Activated T-cell treated with anti-CD3 and anti-CD28 coated beads, Interleukin-2, amount 50 U/mL, for 4 hours (primary cell): ENCODE measurements around the gene KCTD1. TPM values are rescaled to one million over a fixed set of nuclear protein-coding genes. Genes with fewer than 3 reads are reported as not detected.

Experiments used
- ATAC-seq, 2 donors: fragments of 200-7000 bp; cut with Tn5 transposase; one replicate each; pipeline ENCODE4 v1.10.0; 2021
- DNase-seq: peaks from one replicate; pipeline ENCODE4 v3.0.0-alpha.2; 2020
- H3K27me3 Mint-ChIP-seq: one replicate; pipeline ENCODE4 v1.8.0; 2021; ENCODE audit warnings: low read depth, mixed read lengths
- H3K36me3 Mint-ChIP-seq: one replicate; pipeline ENCODE4 v1.8.0; 2022; ENCODE audit warnings: mixed read lengths; ENCODE audit not compliant: insufficient read depth
- H3K4me1 Mint-ChIP-seq: one replicate; pipeline ENCODE4 v1.8.0; 2021; ENCODE audit warnings: low read depth, mixed read lengths
- H3K4me3 Mint-ChIP-seq: one replicate; pipeline ENCODE4 v1.8.0; 2021; ENCODE audit warnings: mild to moderate bottlenecking, moderate library complexity, mixed read lengths
- H3K9me3 Mint-ChIP-seq: one replicate; pipeline ENCODE4 v1.8.0; 2021; ENCODE audit warnings: mixed read lengths
- total RNA-seq, 3 donors: library from RNA; stranded (reverse); gene quantifications; one replicate each; pipeline ENCODE4 v1.2.1, GENCODE V29; 2021

Gene KCTD1
- total RNA-seq, 3 donors from 2014 or later: 2.6 to 3.7 (median 3.3) TPM

DNA sequence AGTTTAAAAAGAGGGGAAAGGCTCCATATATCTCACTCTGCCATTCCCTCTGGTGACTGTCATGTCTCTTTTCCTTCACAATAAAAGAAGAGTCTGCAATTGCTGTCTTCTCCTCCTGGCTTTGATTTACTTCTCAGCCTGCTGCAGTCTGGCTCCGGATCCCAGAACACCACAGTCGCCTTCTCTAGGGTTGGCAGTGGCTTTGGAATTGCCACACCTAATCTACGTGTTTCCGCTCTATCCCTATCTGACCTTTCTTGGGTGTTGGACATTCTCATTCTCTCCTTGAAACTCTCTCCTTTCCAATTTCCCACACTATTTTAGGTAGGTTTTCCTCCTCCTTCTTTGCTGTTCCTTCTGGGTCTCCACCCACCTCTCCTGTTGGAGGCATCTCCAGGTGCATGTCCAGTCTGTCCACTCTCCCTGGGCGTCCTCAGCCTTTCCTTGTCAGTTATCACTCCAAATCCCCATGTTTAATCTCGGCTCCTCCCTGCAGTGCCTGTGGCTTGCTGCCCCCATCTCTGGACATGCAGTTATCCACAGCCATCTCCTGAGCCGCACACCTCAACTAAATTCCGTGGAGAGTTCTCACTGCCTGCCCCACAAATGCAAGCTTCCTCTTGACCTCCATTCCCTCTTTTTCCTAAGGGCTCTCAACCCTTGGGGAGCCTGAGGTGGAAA lies 112.8 kb downstream of the KCTD1 start:
- H3K27me3 Mint-ChIP-seq: peaks cover 15% of the 10 kb centered on the region
- DNase-seq: no peak
- no peak for ATAC-seq
- H3K4me3 Mint-ChIP-seq: no peak overlapping the region
- H3K36me3 Mint-ChIP-seq: no peaks in the 10 kb centered on the region
- no peaks in the 10 kb centered on the region for H3K9me3 Mint-ChIP-seq
- H3K4me1 Mint-ChIP-seq: no peaks in the 10 kb centered on the region

DNA sequence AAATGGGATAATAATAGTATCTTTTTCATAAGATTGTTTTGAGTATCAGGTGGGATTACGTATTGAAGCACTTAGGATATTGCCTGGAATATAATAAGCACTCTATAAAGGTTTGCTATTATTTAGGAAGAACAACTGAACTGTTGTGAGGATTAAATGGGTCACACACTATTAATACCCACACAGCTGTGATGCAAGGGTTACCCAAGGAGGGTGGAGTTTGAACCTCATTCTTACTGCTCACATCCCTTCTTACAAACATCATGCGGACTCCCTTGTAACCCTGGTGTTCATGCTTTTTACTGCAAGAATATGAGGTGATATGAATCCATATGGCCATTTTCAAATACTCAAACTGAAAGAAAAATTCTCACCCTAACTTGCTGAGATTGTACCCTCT lies 113.5 kb downstream of the KCTD1 start:
- peaks cover 15% of the 10 kb centered on the region for H3K27me3 Mint-ChIP-seq
- H3K9me3 Mint-ChIP-seq: no peaks in the 10 kb centered on the region
- no peak for DNase-seq
- H3K4me1 Mint-ChIP-seq: no peaks in the 10 kb centered on the region
- ATAC-seq: no peak
- no peak overlapping the region for H3K4me3 Mint-ChIP-seq
- H3K36me3 Mint-ChIP-seq: no peaks in the 10 kb centered on the region

DNA sequence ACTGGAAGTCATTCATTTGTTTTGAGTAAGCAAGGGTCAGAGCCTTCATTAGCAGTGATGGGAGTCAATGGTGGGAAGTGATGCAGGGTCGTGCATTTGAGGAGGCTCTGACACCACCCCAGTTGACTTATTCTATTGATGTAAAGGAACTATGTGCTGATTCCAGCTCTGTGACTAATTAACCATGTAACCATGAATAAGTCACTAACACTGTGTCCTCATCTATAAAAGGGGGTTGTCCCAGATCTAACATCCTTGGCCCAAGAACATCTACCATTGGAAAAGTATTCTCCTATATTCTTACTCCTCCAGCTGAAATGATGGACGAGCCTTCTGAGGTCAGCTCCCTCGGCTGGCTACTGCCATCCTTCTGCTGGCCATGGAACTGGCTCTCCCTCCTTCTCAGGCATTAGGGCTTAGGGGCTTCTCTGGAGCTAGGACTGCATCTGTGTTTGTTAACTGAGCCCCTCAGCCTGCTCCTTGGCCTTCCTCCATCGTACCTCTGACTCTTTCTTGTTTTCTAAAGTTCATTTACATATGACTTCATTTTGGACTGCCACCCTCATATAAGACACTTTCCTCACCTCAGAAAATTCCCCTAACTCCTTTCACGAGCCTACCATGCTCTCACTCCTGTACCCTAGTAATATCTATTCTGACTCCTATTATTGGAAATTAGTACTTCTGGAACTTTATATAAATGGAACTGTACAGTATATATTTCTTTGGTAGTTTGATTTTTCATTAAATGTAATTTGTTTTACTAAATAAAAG lies 115.5 kb downstream of the KCTD1 start:
- ATAC-seq (no peak), DNase-seq (no peak)
- Mint-ChIP-seq H3K36me3 (no peaks in the 10 kb centered on the region), H3K4me1 (no peaks in the 10 kb centered on the region), H3K9me3 (no peaks in the 10 kb centered on the region), H3K27me3 (peaks cover 5% of the 10 kb centered on the region), H3K4me3 (no peak overlapping the region)

DNA sequence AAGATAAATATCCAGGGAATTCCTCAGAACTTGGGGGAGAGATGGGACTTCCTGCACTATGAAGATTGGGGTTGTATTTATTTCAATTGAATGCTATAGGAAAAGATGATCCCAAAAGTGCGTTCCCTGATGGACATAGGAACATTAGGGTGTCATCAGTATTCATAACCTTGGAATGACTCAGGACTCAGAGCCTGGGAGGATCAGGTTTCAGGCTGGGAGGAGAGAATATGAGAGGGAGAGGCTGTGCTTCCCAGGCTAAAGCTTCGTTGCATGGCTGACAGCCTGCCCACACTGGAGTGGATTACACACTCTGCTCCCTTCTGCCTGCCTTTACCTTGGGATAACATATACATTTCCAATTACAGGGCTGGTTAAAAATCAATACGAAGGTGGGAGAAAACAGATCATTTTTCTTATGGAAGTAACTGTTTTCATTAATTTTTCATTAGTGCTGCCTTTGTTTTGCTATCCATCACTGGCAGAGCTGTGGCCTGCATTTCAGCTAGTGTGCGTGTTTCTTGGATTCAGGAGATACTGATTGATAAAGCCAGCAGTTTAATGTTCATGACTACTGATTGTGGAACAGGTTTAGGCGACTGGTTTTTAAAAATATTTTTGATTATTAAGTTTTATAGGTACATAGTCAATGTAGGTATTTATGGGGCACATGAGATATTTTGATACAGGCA lies 118.7 kb downstream of the KCTD1 start:
- Mint-ChIP-seq H3K4me1 (no peaks in the 10 kb centered on the region), H3K36me3 (no peaks in the 10 kb centered on the region), H3K4me3 (no peak overlapping the region), H3K27me3 (peaks cover 3% of the 10 kb centered on the region), H3K9me3 (no peaks in the 10 kb centered on the region)
- DNase-seq (no peak), ATAC-seq (no peak)

DNA sequence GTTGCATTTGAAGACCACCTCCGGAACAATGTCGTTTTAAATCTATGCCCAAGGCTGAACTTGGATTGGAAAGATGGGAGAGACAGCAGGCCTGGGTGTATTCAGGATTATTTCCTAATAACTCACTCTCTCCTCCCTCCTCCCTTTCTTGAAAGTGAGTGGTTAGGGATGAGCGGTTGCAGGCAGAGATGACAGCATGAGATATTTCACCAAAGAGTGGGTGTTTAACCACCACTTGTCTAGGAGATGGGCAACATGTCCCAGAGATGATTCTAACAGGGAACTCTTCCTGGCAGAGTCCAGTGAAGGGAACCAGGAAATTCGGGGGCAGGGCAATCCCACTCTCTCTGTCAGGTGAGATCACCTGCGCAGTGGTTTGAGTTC lies 123.2 kb downstream of the KCTD1 start:
- ATAC-seq (no peak), DNase-seq (no peak)
- Mint-ChIP-seq H3K4me1 (no peaks in the 10 kb centered on the region), H3K9me3 (no peaks in the 10 kb centered on the region), H3K27me3 (no peaks in the 10 kb centered on the region), H3K4me3 (no peak overlapping the region), H3K36me3 (no peaks in the 10 kb centered on the region)

DNA sequence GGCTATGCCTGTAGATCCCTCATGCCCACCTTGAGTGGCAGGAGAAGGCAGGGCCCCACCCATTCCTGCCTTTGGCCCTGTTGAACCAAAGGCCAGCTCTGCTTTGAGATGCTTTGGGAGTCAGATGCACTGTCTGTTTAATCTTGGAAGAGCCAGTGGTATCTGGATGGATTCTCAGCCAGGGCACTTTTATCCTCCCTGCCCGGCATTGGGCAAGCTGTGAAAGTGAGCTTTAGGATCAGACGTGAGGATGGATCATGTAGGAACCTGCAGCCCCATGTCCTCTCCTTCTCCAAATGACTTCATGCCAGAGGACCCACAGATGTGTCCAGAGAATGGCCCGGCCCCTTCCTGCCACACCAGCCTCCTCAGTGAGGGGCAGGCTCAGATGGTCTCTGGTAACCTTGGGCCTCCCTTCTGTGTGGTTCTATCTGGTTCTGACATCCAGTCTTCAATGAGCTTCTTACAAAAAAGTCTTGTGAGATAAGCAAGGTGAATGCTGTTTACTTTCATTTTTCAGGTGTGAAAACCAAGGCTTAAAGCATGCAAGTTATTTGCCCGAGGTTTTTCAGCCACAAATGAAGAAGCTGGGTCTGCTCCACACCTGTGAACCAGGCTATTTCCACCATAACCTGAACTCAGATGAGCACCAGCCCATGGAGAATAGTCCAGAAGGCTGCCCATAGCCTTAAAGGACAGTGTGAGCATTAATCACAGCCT lies 123.8 kb downstream of the KCTD1 start:
- ATAC-seq (no peak), DNase-seq (no peak)
- no peak overlapping the region for H3K4me3 Mint-ChIP-seq
- no peaks in the 10 kb centered on the region for H3K27me3 Mint-ChIP-seq
- no peaks in the 10 kb centered on the region for H3K9me3 Mint-ChIP-seq
- no peaks in the 10 kb centered on the region for H3K36me3 Mint-ChIP-seq
- no peaks in the 10 kb centered on the region for H3K4me1 Mint-ChIP-seq

DNA sequence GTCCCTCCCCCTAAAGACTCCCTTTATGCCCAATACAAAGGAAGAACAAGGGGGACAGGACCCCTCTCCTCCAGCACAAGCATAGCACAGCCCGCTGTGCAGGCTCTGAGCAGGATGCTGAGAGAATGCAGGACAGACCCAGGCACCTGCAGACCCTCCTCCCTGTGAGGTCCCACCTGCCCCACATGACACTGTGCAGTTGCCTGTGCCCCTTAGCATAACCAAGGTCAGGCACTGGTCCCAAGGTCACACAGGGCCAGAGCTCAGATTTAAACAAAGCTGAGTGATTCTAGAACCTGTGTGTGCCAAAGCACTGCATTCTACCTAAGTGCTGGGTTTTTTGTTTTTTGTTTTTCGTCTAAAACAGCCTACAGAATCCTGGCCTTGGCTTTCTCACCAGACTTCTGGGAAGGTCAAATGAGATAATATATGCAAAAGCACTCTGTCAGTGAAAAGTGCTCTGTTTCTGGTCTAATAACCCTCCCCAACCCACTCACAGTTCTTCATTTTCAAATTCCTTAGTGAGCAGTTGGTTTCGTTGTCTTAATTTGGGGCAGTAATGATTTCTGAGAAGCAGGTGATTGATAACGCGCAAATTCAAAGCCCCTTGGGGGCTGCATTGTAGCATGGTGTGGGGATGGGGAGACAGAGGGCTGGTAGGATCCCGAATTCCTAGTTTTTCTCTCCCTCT lies 125.7 kb downstream of the KCTD1 start:
- ATAC-seq: no peak
- Mint-ChIP-seq H3K4me1 (no peaks in the 10 kb centered on the region), H3K4me3 (no peak overlapping the region)

DNA sequence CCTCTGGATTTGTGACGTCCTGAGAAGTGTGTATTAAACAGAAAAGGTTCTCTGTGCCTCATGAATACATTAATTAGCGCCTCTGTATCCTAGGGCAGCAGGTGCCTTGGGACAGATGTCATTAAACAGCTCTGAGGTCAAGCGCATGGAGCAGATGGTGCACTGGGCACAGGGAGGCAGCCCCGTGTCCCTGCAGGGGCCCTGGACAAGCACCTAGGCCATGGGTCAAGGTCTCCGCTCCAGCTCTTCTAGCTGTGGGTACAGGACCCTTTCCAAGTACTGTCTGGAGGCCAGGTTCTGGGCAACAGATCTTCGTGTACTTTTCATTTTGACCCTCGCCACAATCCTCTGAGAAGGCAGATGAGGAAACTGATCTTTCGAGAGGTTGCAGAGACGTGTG lies 126.4 kb downstream of the KCTD1 start:
- no peak for ATAC-seq
- DNase-seq: no peak
- H3K4me1 Mint-ChIP-seq: no peaks in the 10 kb centered on the region
- no peaks in the 10 kb centered on the region for H3K36me3 Mint-ChIP-seq
- H3K4me3 Mint-ChIP-seq: no peak overlapping the region
- H3K27me3 Mint-ChIP-seq: no peaks in the 10 kb centered on the region
- no peaks in the 10 kb centered on the region for H3K9me3 Mint-ChIP-seq

More for the DNA sequence above, 125.7 kb downstream of the KCTD1 start:
- Mint-ChIP-seq H3K9me3 (no peaks in the 10 kb centered on the region), H3K27me3 (no peaks in the 10 kb centered on the region), H3K36me3 (no peaks in the 10 kb centered on the region)
- no peak for DNase-seq

DNA sequence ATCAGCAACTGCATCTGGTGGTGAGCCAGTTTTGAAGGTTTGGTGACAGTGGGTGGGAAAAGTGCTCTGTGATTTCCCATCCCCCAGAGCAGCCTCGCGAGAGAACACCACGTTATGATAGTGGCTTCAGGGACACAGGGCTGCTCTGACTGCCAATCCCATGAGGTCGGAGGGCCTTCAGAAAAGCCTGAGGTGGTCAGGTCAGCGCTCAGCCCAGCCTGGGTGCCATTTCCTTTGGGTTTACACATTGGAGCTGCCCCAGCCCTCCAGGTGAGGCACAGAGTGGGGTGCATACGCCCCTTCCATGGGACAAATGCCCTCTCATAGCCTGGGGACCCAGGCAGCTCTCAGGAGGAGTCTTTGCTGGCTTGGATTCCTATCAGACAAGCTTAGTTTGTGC lies 126.8 kb downstream of the KCTD1 start:
- no peaks in the 10 kb centered on the region for H3K36me3 Mint-ChIP-seq
- no peak for ATAC-seq
- DNase-seq: no peak
- H3K27me3 Mint-ChIP-seq: no peaks in the 10 kb centered on the region
- H3K4me3 Mint-ChIP-seq: no peak overlapping the region
- H3K4me1 Mint-ChIP-seq: no peaks in the 10 kb centered on the region
- H3K9me3 Mint-ChIP-seq: no peaks in the 10 kb centered on the region

DNA sequence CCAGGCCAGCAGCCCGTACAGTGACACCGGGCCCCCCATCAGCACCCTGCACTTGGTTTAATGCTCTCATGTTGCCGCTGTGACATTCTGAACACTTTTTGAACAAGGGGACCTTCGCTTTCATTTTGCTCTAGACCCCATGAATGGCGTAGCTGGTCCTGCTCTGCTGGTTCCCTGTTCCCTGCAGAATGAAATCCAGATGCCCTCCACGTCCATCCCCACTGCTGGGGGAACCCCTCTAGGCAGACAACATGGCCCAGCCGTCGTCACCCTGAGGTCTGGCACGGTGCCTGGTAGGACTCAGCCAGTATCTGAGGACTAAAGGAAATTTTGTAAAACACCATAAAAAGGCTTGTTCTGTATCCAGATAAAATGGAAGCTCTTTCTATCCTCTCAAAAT lies 128.6 kb downstream of the KCTD1 start:
- Mint-ChIP-seq H3K4me1 (no peaks in the 10 kb centered on the region), H3K9me3 (no peaks in the 10 kb centered on the region), H3K36me3 (no peaks in the 10 kb centered on the region), H3K27me3 (no peaks in the 10 kb centered on the region), H3K4me3 (no peak overlapping the region)
- DNase-seq (no peak), ATAC-seq (no peak)

DNA sequence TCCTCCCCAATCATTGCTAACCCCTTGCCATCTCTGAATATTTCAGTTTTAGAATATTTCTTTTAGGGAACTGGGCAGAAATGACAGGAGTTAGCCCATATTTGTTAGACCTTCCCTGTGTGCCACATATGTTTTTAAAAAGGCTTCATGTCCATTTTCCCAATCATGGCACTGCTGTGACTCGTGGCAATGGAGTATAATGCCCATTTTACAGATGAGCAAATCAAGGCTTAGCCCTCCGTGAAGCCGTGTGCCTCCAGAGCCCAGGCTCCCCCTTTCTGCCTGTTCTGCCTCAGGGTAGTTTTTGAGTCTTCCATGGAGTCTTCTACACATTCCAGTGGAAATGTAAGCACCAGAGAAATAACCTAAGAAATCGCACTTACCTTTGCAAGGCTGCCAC lies 130.1 kb downstream of the KCTD1 start:
- ATAC-seq (no peak), DNase-seq (no peak)
- Mint-ChIP-seq H3K4me1 (no peaks in the 10 kb centered on the region), H3K36me3 (no peaks in the 10 kb centered on the region), H3K9me3 (no peaks in the 10 kb centered on the region), H3K4me3 (no peak overlapping the region), H3K27me3 (no peaks in the 10 kb centered on the region)

DNA sequence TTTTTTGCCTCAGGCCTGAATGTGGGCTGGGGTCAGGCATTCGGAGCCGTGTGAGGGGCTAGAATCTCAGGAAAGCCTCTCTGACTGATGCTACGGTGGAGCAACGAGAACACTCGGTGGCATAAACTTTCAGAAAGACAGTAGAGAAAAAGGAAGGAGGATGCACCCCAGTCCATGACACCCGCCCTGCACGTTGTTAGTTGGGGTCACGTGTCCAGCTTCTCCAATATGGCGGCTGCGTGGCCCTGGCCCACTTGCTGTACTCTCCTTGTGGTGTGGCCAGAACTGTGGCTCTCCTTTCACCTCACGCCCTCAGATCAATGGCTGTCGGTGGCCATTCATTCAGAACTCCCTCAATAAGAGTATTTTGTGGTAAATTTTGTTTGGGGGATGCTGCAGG lies 131.2 kb downstream of the KCTD1 start:
- ATAC-seq: no peak
- Mint-ChIP-seq H3K9me3 (no peaks in the 10 kb centered on the region), H3K36me3 (no peaks in the 10 kb centered on the region), H3K27me3 (no peaks in the 10 kb centered on the region), H3K4me1 (no peaks in the 10 kb centered on the region), H3K4me3 (no peak overlapping the region)
- no peak for DNase-seq

DNA sequence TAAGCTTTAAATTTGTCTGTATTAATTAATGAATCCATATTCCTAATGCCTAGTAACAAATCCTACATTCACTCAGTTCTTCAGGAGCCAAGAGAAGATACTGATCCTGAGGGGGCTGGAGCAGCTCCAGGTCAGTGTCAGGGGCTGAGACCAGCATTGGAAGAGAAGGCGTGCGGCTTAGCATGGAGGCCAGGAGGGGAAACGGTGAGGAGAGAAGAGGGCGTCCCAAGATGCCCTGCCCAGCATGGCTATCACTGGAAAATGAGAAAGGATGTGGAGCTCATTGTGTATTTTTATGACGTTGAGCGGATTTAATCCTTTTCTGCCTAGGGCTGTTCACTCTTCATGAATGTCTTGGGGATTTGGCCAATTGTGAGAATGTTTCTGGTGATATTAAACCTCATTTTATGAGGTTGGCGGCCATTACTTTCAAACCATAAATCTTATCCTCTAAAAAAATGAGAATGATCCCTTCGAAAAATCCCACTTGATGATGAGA lies 131.7 kb downstream of the KCTD1 start:
- DNase-seq (no peak), ATAC-seq (no peak)
- Mint-ChIP-seq H3K27me3 (no peaks in the 10 kb centered on the region), H3K9me3 (no peaks in the 10 kb centered on the region), H3K4me3 (no peak overlapping the region), H3K4me1 (no peaks in the 10 kb centered on the region), H3K36me3 (no peaks in the 10 kb centered on the region)

DNA sequence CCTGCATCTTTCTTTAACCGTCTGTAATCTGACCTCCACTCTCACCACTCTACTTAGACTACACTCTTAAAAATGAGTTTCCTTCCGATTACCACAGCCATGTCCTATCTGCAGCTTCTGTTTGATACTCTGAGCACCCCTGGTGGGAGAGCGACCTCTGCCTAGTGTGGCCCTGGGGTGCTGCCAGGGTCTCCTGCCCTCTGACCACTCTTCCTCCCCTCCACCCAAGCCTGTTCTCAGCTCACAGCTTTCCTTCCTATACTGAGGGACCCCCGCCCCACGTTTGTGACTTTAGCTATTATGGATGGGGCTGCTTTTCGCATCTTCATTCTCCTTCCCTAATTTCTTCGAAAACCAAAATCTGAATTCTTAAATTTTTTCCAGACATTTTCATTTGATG lies 132.7 kb downstream of the KCTD1 start:
- Mint-ChIP-seq H3K4me3 (no peak overlapping the region), H3K27me3 (no peaks in the 10 kb centered on the region), H3K36me3 (no peaks in the 10 kb centered on the region), H3K9me3 (no peaks in the 10 kb centered on the region), H3K4me1 (no peaks in the 10 kb centered on the region)
- no peak for ATAC-seq
- DNase-seq: no peak
